Progenitor cell of endocrine pancreas (in vitro differentiated cells): ENCODE data around the gene STX7. TPM values are rescaled to one million over a fixed set of nuclear protein-coding genes. Genes with fewer than 3 reads are reported as not detected.

Experiments
- DNase-seq: peaks from one replicate; pipeline ENCODE4 v3.0.0; 2021; ENCODE audit warnings: low spot score; ENCODE audit not compliant: unreplicated experiment
- H3K27ac Mint-ChIP-seq: 2 replicates; pipeline ENCODE4 v1.8.0; 2021; ENCODE audit warnings: mild to moderate bottlenecking, moderate library complexity, mixed read lengths
- H3K27me3 Mint-ChIP-seq: 2 replicates; pipeline ENCODE4 v1.8.0; 2021; ENCODE audit warnings: mixed read lengths
- H3K36me3 Mint-ChIP-seq: 2 replicates; pipeline ENCODE4 v1.8.0; 2022; ENCODE audit warnings: mixed read lengths; ENCODE audit not compliant: insufficient read depth
- H3K4me1 Mint-ChIP-seq: 2 replicates; pipeline ENCODE4 v1.8.0; 2021; ENCODE audit warnings: low read depth, mixed read lengths
- H3K4me3 Mint-ChIP-seq: 2 replicates; pipeline ENCODE4 v1.8.0; 2021; ENCODE audit warnings: low read depth, mild to moderate bottlenecking, moderate library complexity, mixed read lengths
- H3K9me3 Mint-ChIP-seq: 2 replicates; pipeline ENCODE4 v1.8.0; 2021; ENCODE audit warnings: low read depth, mixed read lengths
- total RNA-seq: library from RNA; stranded (reverse); gene quantifications from 2 replicates; pipeline ENCODE4 v1.2.1, GENCODE V29; 2021
- TF ChIP-seq, protein P1 (sequence below): fragments of 200-600 bp; sonication (generic); IDR thresholded peaks from one replicate; pipeline ENCODE4 v1.5.0; 2021; ENCODE audit warnings: antibody characterized with exemption, mild to moderate bottlenecking; ENCODE audit not compliant: unreplicated experiment

Gene STX7
- total RNA-seq, 1 donor from 2014 or later, result 40.5 TPM

GRCh38 chr6:132414322-132414721 lies 98.6 kb downstream of the STX7 start:
- no peak overlapping the region for H3K4me3 Mint-ChIP-seq
- peaks cover 4% of the 10 kb centered on the region for H3K4me1 Mint-ChIP-seq
- peaks cover 3% of the 10 kb centered on the region for H3K27me3 Mint-ChIP-seq
- no peak for DNase-seq
- TF ChIP-seq, protein P1, sequence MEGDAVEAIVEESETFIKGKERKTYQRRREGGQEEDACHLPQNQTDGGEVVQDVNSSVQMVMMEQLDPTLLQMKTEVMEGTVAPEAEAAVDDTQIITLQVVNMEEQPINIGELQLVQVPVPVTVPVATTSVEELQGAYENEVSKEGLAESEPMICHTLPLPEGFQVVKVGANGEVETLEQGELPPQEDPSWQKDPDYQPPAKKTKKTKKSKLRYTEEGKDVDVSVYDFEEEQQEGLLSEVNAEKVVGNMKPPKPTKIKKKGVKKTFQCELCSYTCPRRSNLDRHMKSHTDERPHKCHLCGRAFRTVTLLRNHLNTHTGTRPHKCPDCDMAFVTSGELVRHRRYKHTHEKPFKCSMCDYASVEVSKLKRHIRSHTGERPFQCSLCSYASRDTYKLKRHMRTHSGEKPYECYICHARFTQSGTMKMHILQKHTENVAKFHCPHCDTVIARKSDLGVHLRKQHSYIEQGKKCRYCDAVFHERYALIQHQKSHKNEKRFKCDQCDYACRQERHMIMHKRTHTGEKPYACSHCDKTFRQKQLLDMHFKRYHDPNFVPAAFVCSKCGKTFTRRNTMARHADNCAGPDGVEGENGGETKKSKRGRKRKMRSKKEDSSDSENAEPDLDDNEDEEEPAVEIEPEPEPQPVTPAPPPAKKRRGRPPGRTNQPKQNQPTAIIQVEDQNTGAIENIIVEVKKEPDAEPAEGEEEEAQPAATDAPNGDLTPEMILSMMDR, result no peak
- H3K9me3 Mint-ChIP-seq, result peaks cover 18% of the 10 kb centered on the region
- H3K36me3 Mint-ChIP-seq, result no peaks in the 10 kb centered on the region
- no peak overlapping the region for H3K27ac Mint-ChIP-seq

- Mint-ChIP-seq H3K27ac (no peak overlapping the region), H3K27me3 (peaks cover 3% of the 10 kb centered on the region), H3K36me3 (no peaks in the 10 kb centered on the region), H3K4me1 (peaks cover 4% of the 10 kb centered on the region), H3K9me3 (peaks cover 16% of the 10 kb centered on the region), H3K4me3 (no peak overlapping the region)
- DNase-seq, result no peak
- TF ChIP-seq, protein P1, result no peak
Observed at GRCh38 chr6:132413499-132413802, 99.5 kb downstream of the STX7 start.

GRCh38 chr6:132412656-132413498 lies 100.0 kb downstream of the STX7 start:
- Mint-ChIP-seq H3K27me3 (peaks cover 3% of the 10 kb centered on the region), H3K36me3 (no peaks in the 10 kb centered on the region), H3K27ac (no peak overlapping the region), H3K4me1 (peaks cover 4% of the 10 kb centered on the region), H3K9me3 (peaks cover 15% of the 10 kb centered on the region), H3K4me3 (no peak overlapping the region)
- TF ChIP-seq, protein P1, result no peak
- DNase-seq, result no peak

- Mint-ChIP-seq H3K4me1 (peaks cover 4% of the 10 kb centered on the region), H3K27me3 (peaks cover 4% of the 10 kb centered on the region), H3K27ac (no peak overlapping the region), H3K9me3 (peaks cover 4% of the 10 kb centered on the region), H3K4me3 (no peak overlapping the region), H3K36me3 (no peaks in the 10 kb centered on the region)
- DNase-seq, result no peak
- TF ChIP-seq, protein P1, result no peak
Observed at GRCh38 chr6:132411296-132411695, 101.6 kb downstream of the STX7 start.

DNA sequence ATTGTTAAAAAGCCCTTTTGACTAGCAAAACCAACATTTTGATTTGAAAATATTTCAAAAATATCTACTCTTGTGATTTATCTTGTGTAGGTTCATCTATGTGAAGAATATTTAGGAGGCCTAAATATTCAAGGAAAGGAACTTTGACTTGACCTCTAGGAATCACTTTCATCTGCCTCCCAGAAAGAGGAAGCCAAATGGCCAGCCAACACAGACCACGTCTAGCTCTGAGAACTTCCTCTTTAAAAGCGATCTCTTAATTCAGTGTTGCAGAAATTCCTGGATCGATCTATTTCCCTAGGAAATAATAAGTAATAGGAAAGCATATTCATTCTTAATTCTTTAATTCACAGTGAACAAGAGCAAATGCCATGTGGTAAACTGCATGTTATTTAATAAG lies 102.1 kb downstream of the STX7 start:
- no peaks in the 10 kb centered on the region for H3K9me3 Mint-ChIP-seq
- H3K36me3 Mint-ChIP-seq, result no peaks in the 10 kb centered on the region
- DNase-seq, result no peak

More for the DNA sequence above, 102.1 kb downstream of the STX7 start:
- TF ChIP-seq, protein P1, result no peak
- H3K27me3 Mint-ChIP-seq, result peaks cover 9% of the 10 kb centered on the region
- no peak overlapping the region for H3K27ac Mint-ChIP-seq
- H3K4me3 Mint-ChIP-seq, result no peak overlapping the region
- peaks cover 4% of the 10 kb centered on the region for H3K4me1 Mint-ChIP-seq
